Renal cortical epithelial cell (primary cell): ENCODE results near the gene MARCHF7. TPM values are rescaled to one million over a fixed set of nuclear protein-coding genes. Genes with fewer than 3 reads are reported as not detected.

ENCODE experiments used
- DNase-seq: peaks from one replicate; pipeline ENCODE4 v3.0.0-alpha.2; 2011; ENCODE audit warnings: low read depth
- total RNA-seq: library from RNA; depleted of rRNA; stranded (reverse); fragments of >200 nt; gene quantifications from 2 replicates; pipeline ENCODE4 v1.2.3, GENCODE V29; 2014

The MARCHF7 gene
- total RNA-seq, 1 donor from 2014 or later, result 155 TPM

DNA sequence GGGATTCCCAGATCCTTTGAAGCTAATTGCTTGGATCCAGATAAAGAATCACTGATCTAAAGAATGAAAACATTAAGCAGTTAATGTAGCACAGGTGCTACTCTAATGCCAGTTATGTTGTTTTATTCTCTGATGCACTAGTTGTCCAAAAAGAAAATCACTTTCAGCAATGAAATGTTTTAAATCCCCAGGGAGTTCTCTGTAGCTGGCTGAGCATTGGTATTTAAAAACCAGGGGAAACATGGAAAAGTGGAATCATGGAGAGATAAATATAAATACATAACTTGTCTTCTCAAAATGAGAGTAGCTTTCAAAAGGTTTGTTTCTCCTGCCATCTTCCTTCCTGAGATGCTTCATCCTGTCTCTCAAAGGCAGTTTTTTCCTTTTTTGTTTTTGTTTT is 48.0 kb downstream of the MARCHF7 start:
- no peak for DNase-seq

DNA sequence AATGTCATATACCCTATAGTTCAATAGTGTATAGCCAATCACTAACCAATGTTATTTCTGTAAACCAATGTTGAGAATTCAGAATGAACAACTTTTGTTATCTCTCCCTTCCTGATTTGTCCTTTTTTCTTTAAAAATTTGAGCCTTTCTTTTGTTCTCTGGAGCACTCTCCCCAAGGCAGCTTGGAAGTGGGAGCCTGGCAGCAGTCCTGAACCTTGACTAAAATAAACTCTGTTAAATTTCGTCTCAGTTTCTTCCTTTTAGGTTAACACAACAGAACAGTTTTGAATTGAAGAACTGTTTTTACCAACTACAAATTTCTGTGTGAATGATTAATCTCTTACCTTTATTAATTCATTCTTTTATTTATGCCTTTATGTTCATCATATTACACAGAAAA is 49.8 kb downstream of the MARCHF7 start:
- no peak for DNase-seq

Other genes starting within 250 kb of the MARCHF7 start
- 38.0 and 115 TPM in 2 replicates for gene BAZ2B, start 96.0 kb upstream of the MARCHF7 start, total RNA-seq
- 0.69 and 3.8 TPM in 2 replicates for gene CD302, start 85.7 kb downstream of the MARCHF7 start, total RNA-seq
- 3.8 and 8.3 TPM in 2 replicates for gene LY75, start 192.2 kb downstream of the MARCHF7 start, total RNA-seq